Hematopoietic multipotent progenitor cell treated with erythropoietin and hydrocortisone succinate and interleukin-3 and kit ligand, for 15 days (in vitro differentiated cells): ENCODE results near the gene SUN3.
A peak's percentile ranks its signal among the peaks of the same experiment; 100 is the strongest.

ENCODE experiments used
- DNase-seq: peaks from one replicate; pipeline ENCODE4 v3.0.0-alpha.2; 2015; ENCODE audit warnings: low spot score

Gene SUN3

DNA sequence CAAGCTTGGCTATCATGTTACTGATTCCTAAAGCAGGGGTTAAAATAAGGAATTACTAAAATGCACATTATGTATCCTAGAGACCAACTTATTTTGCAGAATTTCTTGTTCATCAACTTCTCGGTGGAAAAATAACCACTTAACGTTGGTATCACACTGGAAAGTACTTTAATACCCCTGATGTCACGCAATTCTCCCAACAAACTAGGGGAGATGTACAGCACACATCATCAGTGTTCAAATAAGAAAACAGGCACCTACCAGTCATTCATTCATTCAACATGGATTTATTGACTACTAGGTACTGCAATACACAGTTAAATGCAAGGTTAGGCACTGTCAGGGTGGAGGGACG, 50.1 kb downstream of the SUN3 start:
- DNase-seq, result no peak

DNA sequence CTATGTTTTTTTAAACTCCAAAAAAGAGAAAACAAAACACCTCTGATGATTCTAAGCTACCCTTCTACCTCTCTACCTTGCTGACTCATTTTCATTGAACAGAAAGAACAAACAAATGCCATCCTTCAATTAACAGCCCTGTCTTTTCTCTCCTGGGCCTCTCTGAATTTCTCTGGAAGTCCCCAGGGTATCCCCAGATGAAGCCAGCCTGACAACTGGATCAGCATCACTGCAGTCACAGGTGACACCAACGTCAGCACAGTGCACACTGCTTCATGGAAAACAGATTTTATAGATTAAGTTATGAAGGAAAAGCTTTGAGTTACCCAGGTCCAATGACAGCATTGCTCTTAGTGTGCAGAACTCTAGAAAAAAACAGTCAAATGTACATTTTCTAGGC, 55.2 kb downstream of the SUN3 start:
- no peak for DNase-seq

DNA sequence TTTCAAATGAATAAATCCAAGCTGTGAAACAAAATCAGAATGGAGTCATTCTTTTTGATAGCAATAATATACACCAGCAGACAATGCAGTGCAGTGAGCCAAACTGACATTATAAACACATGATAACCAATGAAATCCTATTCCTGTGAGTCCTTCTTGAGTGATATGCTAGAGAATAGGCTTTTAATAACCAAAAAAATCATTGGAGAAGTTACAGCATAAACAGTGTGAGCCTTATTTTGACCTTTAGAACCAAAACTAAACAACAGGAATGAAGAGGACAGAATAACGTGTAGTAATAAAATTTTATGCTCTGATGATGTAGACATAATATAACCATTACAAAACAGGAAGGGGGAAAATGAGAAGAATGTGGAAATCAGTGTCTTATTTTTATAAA, 58.1 kb downstream of the SUN3 start:
- no peak for DNase-seq

DNA sequence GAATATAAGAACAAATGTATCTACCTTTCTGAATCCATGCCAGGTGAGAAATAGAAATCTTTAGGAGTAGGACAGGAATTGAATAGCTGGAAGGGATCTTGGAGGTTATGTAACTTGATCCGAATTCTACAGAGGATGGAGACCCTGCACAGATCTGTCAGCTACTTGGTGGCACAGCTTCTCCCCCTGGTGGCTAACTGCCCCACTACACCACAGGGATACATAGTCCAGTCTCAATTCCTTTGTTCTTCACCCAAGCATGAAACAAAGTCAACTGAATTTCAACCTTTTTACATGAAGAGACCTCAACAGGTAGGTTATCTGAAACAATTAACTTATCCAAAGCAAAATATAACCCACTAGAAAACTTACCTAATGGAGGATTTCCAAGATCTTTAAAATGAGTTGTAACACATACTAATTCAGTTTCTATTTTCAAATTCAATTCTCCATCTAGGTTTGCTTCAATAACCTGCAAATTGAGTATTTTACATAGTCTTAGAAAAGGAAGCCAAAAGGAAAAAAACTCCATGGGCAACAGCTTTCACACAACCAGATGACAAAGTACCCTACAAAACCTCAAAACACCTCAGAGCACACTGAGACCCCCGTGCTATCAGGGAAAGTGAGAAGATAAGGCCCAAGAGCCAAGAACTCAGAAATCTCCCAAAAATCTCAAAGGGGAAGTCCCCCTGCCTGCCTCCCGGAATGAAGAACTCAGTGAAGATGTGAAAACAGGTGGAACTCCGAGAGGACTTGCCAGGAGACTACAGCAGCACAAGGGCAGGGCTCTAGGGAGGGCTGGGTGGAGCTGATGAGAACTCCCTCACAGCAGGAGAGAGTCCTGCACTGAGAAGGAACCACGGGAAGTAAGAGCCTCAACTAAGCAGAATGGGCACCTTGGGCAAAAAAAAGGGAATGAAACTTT, 59.8 kb downstream of the SUN3 start:
- DNase-seq, result peak; percentile 35

DNA sequence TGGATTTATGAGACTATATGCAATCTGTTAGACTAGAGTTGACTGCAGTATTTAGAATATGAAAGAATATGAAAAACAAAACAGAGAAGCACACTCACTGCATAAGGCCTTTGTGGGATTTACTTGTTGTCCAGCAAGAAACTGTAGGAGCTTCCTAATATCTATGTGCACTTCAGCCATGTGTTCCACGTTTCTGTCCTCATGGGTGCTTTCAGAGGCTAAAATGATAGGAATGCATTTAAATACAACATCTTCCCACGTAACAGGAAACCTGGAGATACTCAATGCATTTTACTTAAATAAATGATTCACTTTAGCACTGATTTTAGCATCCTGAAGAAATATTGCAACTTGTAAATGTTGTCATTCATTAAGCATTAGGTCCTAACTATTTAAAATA, 61.2 kb downstream of the SUN3 start:
- no peak for DNase-seq

DNA sequence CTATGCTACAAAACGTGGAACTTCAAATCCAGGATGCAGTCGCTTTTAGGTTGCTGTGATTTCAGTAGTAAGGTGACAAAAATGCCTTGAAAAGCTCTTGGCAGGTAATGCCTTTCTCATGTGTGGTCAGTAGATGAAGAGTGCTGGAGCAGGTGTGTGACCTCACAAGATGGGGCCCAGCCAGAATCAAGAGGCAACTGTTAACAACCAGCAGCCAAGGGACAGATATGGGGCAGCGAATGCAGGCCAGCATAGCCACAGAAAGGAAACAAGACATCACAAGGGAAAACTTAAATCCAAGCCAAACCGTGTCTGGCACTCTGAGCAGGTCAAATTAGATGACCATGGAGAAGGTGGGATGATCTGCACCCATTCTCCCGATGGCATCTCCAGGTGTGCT, 61.8 kb downstream of the SUN3 start:
- DNase-seq, result no peak

DNA sequence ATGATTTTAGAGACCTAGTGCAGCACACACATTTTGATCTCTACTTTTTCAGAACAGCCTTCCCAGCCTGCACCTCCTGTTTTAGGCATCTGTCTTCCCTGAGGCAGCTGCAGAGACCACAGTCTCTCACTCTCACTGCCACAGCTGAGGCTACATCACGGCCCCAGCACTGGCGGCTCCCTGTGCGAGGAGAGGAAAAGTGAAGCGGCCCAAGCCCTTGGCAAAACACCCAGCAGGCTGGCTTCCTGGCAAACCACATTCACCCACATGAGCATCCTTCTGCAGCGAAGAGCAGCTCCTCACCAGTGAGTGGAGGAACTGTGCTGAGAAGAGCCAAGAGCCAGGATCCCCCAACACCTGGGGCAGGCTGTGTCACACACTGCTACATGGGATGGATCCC, 63.5 kb downstream of the SUN3 start:
- DNase-seq, result no peak

DNA sequence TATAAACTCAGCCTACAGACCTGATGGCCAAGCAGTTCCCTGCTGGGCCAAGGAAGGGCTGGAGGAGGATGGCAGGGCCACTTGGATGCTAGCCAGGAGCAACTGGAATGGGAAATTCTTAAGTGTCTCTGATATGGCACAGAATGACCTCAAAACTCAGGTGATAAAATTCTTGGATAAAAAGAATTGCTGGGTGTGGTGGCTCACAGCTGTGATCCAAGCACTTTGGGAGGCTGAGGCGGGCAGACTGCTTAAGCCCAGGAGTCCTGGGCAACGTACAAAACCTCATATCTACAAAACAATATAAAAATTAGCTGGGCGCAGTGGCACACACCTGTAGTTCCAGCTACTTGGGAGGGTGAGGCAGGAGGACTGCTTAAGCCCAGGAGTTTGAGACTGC, 66.6 kb downstream of the SUN3 start:
- DNase-seq, result no peak

DNA sequence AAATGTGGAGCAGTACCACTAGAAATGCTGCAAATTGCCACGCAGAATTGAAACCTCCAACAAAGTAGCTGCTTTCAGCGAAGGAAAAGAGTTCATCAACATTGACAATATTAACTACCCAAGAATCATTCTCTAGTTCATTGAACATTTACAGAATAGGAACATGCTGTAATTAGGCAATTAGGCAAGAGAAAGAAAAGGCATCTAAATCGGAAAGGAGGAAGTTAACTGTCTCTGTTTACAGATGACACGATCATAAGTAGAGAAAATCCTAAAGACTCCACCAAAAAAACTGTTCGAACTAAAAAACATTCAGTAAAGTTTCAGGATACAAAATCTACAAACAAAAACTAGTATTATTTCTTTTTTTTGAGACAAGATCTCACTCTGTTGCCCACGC, 71.8 kb downstream of the SUN3 start:
- DNase-seq, result no peak

DNA sequence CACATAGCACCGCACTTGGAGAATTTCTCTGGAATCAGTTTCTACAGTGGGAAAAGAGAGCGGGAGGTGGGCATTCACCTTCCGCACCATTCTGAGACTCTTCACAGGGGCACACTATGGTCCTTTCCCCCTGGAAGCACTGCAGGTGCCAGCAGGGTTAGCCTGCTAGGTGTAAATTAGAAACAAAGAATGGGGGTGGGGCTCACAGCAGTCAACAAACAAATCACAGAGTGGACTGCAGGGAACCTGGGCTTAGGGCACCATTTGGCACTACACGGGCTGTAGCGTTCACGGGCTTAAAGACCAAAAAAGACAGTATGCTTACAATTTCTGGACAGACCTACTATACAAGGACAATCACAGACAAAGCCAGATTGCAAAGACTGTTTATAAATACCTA, 72.7 kb downstream of the SUN3 start:
- DNase-seq, result no peak

DNA sequence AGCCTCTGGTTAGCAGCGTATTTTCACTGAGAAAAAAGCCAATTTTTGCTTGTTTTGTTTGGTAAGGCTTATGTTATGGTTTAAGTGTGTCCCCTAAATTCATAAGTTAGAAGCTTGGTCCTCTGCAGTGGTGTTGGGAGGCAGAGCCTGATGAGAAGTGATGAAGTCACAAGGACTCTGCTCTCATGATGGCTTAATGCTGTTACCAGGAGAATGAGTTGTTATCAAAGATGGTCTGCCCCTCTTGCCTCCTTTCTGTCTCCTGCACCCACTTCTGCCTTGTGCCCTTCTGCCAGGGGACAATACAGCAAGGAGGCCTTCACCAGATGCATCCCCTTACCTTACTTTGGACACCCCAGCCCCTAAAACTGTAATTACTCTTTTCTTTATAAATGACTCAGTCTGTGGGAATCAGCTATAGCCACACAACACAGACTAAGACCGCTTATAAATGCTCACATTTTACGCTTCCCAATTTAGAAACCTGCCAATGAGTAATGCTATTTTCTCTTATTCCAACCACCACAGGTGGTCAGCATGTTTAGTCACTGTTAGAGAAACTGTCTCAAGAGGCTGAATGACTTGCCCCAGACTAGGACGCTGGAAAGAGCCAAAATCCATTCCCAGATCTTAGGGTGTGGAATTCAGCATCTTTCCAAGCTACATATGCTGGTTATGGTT, 74.5 kb downstream of the SUN3 start:
- DNase-seq, result no peak

DNA sequence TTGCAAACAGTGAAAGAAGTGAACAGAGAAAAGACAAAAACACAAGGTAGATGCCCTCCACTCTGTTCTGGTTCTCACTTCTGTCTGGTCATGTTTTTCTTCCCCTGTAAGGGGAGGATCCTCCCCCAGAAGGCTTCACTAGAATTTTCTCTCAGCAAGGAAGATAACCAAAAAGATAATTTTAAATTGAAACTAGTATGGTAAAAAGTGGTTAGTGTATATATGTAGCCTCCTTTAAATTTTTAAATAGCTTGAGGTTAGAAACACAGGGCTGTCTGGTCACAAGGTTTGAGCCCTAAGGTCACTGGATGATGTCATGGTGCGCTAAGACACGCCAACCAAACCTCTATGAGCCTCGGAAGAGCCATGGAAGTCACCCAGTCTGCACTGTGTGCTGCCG, 75.1 kb downstream of the SUN3 start:
- DNase-seq, result no peak

DNA sequence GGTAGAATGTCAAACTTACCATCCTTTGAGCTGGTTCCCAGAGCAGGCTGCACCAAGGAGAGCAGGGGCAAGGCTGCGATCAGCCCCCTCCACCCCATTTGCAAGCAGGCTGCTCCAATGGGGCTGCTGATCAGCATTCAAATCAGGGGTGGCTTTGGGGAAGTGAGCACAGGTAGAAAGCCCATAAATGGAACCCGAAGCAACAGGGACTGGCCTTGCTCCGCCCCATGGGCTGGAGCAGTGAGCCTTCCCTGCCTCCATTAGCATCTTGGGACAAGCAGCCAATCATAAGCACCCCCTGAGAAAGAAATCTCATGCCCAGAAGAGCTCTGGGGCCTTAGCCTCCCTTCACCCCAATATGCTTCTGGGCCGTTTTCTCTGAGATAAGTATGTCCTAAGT, 76.7 kb downstream of the SUN3 start:
- no peak for DNase-seq

DNA sequence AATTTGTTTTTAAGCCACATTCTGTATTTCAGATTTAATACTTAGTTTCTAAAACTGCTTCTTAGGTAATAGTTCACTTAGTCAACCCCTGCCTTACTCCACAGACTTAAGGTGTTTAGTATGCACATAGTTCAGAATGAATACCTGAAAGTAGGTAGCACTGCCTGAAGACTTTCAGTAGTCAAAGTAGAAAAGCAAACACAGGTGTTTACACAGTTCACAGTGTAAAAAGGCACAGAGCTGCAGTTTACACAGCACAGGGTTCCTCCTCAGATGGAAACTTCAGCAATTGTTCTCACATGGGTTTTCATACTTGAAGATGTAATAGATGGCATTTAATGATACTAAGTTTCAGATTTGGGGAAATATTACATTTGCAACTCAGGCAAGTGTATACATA, 77.5 kb downstream of the SUN3 start:
- no peak for DNase-seq

DNA sequence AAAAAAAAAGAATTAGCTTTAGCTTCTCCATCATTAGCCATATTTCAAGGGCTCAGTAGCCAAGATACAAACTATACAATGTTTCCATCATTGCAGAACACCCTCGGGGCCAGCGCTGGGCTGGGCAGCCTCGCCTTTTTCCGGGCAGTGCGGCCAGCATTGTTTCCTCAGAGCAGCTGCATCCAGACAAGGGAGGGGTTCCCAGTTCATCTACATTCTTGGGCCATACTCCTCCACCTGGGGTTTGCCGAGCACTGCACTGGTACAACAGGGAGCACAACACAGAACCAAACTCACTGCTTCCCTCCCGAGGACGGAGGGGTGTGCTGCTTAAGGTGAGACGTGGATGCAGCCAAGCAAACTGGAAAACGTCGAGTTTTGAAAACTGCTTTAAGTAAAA, 78.2 kb downstream of the SUN3 start:
- no peak for DNase-seq

DNA sequence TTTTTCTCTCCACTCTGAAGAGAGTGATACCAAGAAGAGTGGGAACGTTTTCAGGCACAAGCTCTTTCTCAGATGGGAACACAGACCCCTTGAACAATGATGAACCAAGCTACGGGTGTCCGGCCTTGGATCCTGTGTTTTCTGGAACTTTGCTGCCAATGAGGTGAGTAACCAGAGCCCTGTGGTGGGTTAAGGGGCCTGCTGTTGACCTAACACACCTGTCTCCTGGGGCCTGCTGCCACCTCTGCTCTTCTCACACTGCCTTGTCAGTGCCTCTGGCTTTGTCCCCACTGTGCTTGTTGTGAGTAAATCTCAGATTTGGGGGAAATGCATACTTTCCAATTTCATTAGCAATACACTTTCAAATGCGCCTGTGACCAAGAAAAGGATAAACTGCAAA, 79.2 kb downstream of the SUN3 start:
- DNase-seq, result no peak

DNA sequence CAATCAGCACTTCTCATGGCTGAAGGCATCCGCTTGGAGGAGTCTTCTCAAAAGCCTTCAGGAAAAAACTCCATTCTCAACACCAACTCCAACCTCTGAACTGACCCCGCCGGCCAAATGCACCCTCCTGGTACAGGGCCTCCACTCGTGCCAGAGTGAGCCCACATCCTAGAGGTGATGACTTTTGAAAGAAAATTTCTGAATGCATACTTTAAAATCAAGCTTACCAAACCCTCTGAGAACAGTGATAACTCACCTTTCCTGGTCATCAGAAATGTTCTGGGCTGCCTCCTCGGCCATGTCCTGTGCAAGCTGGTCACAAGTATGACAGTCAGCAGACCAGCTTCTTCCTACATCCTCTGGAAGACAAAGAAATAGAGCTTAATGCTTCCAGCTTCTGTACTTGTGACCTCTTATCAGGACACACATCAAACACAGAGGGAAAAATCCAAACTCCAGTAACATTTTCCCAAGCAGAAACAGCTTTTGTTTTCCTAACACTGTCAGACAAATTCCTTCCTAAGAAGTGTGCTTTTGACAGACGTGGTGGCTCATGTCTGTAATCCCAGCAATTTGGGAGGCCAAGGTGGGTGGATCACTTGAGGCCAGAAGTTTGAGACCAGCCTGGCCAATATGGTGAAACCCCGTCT, 80.6 kb downstream of the SUN3 start, which contains the start of gene PKD1L1:
PKD1L1 (minus strand) TSS at position 326 of the 650 bp plus-strand sequence; CDS start at position 300, 26 bp downstream.
- no peak for DNase-seq

DNA sequence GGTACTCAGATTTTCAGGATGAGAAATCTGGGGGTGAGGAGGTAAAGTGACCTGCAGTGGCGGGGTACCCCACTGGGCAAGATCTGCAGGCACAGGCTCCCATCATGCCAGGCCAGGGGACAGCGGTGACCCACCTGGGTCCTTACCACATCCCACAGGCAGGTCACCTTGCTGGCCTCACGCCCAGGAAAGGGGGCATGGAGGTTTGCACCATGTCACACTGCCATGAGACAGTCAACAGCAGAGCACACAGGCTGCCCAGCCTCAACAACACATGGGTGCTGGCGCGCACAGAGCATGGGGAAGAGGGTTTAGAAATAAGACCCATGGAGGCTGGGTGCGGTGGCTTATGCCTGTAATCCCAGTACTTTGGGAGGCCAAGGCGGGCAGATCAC, 81.6 kb downstream of the SUN3 start:
- DNase-seq, result no peak

DNA sequence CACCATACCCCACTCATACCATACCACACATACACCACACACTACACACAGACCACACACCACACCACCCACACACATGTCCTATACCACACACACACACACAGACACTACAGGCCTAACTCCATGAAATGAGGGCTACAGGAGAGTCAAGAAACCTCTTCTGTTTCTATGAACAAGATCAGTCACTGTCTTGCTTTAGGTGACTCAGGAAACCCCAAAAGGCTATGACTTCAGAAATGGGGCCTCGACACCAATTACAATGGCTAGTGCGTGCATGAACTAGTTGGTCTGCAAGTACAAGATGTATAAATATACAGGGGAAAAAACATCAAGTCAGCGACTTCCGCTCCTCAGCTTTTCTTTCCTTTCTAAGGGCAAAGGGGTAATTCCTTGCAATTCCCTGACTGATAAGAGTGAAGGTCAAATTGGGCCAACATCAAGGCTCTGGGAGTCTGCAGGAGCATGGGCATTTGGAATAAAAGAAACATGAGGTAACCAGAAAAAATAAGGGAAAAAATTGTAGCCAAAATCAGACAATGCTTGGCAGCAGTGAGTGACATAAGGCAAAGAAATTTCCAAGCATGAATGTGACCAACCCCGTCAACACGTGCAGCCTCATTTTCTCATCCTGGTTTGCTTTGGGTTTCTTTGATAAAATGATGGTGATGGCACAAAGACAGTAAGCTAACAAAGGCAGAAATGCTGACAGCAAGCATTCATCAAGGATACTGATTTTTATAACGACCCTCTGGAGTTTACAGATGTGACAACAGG, 82.1 kb downstream of the SUN3 start:
- DNase-seq, result no peak

DNA sequence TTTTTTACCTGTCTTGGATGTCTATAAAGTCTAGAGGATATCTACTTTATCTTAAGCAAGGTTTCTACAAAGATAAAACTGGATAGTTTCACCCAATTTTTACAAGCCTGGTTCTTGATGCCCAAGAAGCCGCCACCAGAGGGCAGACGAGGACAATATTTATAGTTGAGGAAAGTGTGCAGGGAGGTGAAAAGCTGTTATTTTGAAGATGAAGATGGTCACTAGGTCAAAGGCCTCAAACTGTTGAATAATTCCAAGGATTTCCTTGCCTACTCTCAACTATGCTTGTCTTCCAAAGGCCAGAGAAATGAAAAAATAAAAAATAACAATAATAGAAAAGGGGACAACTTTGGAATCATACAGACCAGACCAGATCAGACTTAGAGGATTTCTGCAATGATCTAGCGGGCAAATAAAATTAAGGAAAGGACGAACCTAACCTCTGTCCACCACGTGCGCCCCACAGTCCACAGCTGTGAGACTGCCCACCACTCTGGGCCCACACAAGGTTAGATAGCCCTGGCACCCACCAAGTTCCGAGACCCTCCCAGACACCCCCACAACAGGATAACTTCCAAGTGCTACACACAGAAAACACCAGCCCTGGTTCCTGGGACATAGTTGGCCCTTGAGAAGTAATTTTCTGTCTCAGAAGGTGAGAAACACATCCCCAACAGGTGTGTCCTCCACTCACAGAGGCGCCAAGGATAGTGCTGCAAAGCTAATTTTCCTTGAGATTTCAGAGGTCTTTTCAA, 83.5 kb downstream of the SUN3 start:
- DNase-seq, result peak; percentile 70

DNA sequence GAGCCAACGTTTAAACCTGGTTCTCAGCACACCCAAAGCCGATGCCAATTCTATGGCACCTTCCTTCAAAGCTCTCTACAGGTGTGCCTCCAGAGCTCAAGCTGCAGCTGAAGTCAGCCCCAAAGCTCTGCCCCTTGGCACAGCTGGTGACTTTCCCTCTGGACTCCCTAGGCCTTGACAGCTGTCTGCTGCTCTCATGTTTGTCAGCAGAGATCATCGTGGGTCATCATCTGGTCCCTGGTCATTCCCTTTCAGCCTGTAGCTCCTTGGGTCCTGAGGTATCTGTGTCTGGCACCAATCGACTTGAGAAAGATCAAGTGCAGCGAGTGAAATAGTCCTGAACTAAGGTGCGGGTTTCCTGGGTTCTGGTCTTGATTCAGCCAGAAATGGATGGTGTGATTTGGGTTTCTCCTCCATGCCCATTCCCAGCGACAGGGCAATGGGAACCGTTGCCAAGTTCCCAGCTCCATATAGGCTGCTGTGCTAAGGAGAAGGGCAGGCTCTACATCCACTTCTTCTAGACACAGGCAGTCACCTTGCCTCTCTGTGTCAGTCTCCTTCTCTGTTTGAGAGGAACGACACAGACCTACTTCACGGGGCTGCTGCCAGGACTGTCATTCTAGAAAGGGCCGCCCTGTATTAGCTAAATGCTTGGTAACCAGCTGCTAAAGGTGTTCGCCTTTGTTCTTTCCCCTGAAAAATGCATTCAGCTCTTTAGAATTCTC, 84.2 kb downstream of the SUN3 start:
- DNase-seq, result no peak
